Stimulated activated CD4-positive, alpha-beta T cell treated with anti-CD3 and anti-CD28 coated beads, Interleukin-2, amount 100 ng/mL, for 24 hours (primary cell): Measurements from ENCODE around the gene TMEM185B.

ENCODE experiments used
- DNase-seq, 2 donors: peaks; one replicate each; pipeline ENCODE4 v3.0.0-alpha.2; 2020

Gene TMEM185B

DNA sequence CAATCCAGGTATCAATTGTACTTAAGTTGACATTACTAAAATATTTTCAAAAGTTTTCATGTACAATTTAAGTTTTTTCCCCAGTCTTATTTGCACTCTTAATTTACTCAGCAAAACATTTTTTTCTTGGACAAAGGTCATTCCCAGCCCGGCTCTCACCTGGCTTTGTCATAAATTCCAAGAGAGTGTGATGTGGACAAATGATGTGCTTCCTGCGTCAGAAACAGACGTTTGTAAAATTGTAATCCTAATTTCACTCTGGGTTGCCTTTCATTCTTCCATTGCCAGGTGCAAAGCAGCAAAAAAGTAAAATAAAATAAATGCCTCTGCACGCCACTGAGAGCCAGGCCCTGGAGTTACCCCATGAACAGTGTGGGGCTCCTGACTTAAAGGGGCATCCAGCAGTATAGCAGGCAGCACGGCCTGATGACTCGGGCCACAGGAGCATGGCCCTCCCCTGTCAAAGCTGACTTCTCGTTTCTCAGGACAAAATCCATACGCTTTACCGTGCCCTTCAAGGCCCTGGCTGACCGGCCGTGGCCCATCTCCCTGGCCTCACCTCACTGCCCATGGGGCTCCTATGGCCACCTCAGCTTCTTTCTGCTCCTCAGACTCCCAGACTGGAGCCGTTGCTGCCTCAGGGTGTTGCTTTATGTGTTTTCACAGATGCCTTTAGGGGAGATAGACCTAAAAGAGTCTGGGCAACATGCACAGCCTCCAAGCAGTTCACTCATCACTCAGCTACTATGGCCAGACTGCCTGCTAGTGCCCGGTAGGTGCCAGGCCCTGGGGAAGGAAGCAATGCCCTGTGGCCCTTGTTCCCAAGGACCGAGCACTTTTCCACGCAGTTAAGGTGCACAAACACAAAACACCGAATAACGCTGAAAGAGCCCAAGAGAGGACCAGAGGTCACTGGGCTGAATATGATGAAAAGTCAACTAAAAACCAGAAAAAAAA, 7.6 kb upstream of the TMEM185B start:
- no peak for DNase-seq

DNA sequence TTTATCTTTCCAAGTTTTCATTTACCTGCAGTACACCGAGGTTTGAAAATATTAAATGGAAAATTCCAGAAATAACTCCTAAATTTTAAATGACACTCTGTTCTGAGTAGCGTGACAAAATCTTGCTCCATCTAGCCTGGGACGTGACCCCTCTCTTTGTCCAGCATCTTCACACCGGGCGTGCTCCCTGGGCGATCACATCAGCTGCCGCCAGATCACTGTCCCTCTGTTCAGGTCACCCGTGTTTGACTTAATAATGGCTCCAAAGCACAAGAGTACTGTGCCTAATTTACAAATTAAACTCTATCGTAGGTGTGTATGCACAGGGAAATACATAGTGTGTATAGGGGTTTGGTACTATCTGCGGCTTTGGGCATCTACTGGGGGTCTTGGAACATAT, 6.1 kb upstream of the TMEM185B start:
- DNase-seq: no peak

GRCh38 chr2:120228503-120228902, 5.3 kb upstream of the TMEM185B start:
- no peak for DNase-seq

- DNase-seq: peak in 1 of 2 donors; percentile 42
Observed at GRCh38 chr2:120227111-120227991, 4.2 kb upstream of the TMEM185B start.

DNA sequence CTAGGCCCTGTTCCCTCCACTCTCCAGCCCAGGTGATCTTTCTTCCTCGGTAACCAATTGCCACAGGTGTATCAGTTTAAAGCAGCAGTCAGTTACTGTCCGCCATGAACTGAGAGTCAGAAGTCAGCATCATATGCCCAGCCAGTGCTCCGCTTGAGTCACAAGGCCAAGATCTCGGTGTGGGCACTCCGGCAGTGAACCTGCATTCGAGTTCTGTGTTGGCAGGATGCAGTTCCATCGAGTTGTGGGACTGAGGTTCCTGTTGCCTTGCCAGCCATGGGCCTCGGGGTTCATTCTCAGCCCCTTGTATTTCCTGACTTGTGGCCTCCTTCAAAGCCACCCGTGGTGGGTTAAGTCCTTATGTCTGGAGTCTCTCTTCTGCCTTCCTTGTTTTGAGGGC, 3.1 kb upstream of the TMEM185B start:
- no peak for DNase-seq

DNA sequence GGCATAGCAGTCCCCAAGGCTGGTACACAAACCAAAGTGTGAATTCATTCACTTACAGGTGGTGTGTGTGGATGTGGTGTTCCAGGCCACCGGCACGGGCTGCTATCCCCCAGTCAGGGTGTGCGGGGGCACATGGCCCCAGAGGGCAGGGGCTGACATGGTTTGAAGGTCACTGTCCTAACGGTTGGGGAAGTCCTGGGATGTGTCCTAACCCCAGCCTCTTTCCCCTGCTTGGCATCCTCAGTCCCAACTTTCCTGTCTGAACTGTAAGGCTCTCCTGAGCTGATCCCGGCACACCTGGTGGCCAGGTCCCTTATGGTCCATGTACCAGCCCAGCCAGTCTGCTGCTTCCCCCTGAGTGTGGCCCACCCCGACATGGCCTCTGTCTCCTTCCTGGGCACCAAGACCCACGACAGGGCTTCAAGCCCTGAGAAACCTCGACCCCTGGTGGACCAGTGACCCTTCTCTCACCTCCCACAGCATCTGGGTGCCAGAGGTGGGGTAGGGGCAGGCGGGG, 2.4 kb upstream of the TMEM185B start:
- no peak for DNase-seq

DNA sequence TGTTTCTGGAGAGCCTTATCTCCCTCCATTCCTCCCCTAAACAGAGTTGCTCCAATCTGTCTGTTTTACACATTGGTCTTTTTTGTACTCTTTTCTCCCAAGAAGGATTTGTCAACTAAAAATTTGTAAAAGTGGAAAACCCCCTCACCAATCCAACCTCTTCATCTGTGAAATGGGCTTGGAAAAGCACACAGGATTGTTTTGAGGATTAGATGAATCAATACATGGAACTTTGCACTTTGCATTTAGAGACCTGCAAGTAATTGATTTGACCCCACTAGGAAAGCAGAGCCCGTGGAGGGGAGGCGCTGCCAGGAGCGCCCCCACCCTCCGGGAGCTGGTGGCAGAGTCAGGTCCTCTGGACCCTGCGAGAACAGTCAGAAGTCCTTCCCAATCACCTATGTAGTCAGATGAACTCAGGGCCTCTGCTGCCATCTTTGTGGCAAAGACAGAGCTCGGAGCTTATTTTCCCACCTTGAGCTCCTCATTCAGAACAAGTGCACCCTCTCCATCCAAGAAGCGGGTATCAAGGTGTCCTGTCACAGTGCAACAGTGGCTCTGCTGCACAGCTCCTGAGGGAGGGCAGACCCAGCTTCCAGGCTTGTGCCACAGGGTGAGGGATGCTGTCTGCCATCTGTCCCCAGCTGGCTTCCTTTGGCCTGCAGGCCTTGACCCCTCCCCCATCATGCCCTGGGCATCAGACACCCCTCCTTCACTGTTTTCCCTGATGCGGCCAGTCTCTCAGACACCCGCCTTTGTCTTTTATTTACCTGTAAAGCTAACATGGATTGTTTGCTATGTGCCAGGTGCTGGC, 1.7 kb upstream of the TMEM185B start:
- DNase-seq: no peak

DNA sequence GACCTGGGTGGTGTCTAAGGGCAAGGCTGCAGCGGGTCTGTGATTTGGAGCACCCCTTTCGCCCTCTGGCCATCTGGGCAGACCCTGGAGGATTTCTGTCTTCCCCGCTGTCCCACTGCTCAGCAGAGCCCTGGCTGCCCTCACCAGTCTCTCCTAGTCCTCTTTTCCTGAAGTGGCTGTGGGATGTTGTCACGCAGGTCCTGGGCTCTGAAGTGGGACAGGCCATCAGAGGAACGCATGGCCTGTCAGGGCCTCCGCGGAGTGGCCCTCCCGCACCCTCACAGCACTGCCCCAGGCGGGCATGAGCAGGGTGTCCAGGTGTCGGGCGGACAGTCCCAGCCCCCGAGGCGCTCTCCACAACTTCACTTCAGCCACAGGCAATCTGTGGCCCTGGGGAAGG, 1.1 kb upstream of the TMEM185B start:
- DNase-seq: no peak

DNA sequence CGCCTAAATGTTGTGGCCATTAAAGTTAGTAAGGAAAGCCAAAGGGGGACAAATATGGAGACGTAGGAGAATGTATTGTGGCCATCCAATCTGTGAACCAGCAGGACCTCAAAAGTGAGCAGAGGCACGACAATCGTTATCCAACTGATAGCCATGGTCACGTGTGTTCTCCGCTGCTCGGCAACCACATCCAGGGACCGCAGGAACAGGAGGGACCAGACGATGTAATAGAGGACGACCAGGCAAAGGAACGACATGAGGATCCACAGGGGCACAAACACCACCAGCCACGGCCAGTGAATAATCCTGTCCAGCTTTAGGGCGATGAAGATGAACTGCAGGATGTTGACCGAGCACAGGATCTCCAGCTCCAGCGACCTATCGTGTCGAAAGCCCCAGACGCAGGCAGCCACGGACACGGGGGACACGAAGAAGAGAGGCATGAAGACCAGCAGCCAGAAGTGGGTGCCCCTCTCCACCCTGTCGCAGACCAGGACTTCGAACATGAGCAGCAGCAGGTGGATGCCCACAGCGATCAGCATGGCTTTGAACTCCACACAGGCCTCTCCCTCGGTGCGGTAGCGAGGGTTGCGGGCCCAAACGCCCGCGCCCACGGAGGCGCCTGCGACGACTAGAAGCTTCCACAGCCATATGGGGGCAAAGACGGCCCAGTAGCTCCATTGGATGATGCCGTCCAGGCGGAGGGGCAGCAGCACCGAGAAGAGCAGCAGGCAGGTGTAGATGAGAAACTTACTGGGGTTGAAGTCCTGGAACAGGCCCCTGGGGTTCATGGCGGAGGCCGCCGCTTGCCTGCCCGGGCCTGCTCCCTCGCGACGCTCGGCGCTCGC, 790 bp downstream of the TMEM185B start:
- DNase-seq: no peak

- no peak for DNase-seq
Observed at GRCh38 chr2:120221616-120222015, 1.6 kb downstream of the TMEM185B start.

GRCh38 chr2:120220756-120221155, 2.4 kb downstream of the TMEM185B start:
- no peak for DNase-seq

DNA sequence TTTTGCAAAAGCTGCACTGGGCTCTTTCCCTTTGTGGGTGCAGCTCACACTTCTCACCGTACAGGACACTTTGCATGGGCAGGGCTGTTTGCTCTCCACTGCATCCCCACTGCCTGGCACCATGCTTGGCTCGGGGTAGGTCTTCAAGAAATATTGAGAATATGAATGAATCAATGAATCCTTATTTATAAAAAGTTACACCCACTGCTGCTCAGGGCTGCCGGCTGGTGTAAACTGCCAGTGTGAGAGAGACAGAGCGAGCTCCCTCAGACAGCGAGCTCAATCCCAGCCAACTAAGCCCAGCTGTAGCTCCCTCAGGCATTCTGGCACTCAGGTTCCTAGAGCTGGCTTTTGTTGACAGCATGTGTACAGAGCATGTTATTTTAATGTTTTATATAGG, 3.4 kb downstream of the TMEM185B start:
- no peak for DNase-seq

- no peak for DNase-seq
Observed at GRCh38 chr2:120219291-120219690, 3.9 kb downstream of the TMEM185B start.

GRCh38 chr2:120218181-120218580, 5.0 kb downstream of the TMEM185B start:
- DNase-seq: no peak

DNA sequence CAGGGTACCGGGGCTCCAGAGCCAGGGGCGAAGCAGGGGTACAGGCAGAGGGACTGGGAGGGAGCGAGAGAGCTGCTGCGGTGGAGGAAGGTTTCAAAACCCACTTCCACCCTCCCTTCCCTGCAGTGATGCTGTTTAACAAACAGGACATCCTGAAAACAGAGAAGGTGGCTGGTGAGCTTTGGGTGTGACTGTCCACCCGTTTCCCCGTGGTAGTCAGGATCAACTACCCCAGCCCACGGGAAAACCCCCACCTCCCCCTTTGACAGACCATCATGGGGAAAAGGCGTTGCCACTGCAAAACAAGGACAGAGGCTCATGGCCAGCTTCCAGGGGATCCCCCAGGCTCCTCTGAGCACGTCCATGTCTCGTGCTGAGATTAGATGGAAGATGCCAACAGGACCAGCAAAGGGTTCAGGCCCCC, 12.9 kb downstream of the TMEM185B start:
- no peak for DNase-seq

GRCh38 chr2:120209427-120210269, 13.6 kb downstream of the TMEM185B start:
- DNase-seq: no peak

- DNase-seq: no peak
Observed at GRCh38 chr2:120208381-120209353, 14.5 kb downstream of the TMEM185B start.

- DNase-seq: peak; percentile 52 to 71
Observed at GRCh38 chr2:120206022-120206581, 17.1 kb downstream of the TMEM185B start.
